SK-N-SH (cell line): ENCODE measurements around the gene MXD3. TPM values are rescaled to one million over a fixed set of nuclear protein-coding genes. Genes with fewer than 3 reads are reported as not detected.

Experiments
- CTCF ChIA-PET: fragments of 300-600, 350-600 bp; formaldehyde crosslinking; extraction: SDS; loops from one replicate; lab custom pipeline; 2021; lab: Yijun Ruan, JAX
- POLR2A ChIA-PET: fragments of 350-600 bp; sonication (Branson Sonifier 250); formaldehyde crosslinking; extraction: SDS; loops from one replicate; lab custom pipeline; 2020; ENCODE audit warnings: antibody characterized with exemption, inconsistent platforms; lab: Yijun Ruan, JAX
- DNase-seq: peaks from one replicate; pipeline ENCODE4 v3.0.0; 2012
- H2AFZ ChIP-seq: fragments of 200-600 bp; sonication (generic); 2 replicates; pipeline ENCODE4 v1.8.1; 2016; ENCODE audit warnings: antibody characterized with exemption, mild to moderate bottlenecking, low read depth
- H3F3A ChIP-seq: fragments of 200-600 bp; sonication (generic); replicated peaks from 2 replicates; pipeline ENCODE3; 2016; ENCODE audit warnings: antibody characterized with exemption, mild to moderate bottlenecking; ENCODE audit not compliant: insufficient read depth
- H3K27ac ChIP-seq, 2 experiments: fragments of 200-500 bp in 1 of 2; fragments of 200-600 bp in 1 of 2; sonication (Bioruptor generic) in 1 of 2; sonication (generic), shearing (Covaris generic) in 1 of 2; 2 replicates each; pipeline versions ENCODE4 v1.5.1 to v1.6.1; 2014 to 2016; ENCODE audit warnings: low read depth in 2 of 2, inconsistent platforms in 1 of 2, low read length in 1 of 2, mild to moderate bottlenecking in 1 of 2, mixed read lengths in 1 of 2
- H3K27me3 ChIP-seq: fragments of 200-600 bp; sonication (generic), shearing (Covaris generic); 2 replicates; pipeline ENCODE4 v1.6.1; 2016; ENCODE audit warnings: mixed run types; ENCODE audit not compliant: insufficient read depth
- H3K36me3 ChIP-seq, 2 experiments: fragments of 200-500 bp in 1 of 2; fragments of 200-600 bp in 1 of 2; sonication (Bioruptor generic) in 1 of 2; sonication (generic) in 1 of 2; replicated peaks in 1 of 2; 2 replicates each; pipeline versions ENCODE3 to v1.5.1; 2014 to 2016; ENCODE audit warnings: low read length in 1 of 2, mild to moderate bottlenecking in 1 of 2; ENCODE audit not compliant: insufficient read depth in 2 of 2, control insufficient read depth in 1 of 2
- H3K4me1 ChIP-seq, 2 experiments: fragments of 200-500 bp in 1 of 2; fragments of 200-600 bp in 1 of 2; sonication (Bioruptor generic) in 1 of 2; sonication (generic), shearing (Covaris generic) in 1 of 2; 2 replicates each; pipeline versions ENCODE4 v1.5.1 to v1.6.1; 2014 to 2016; ENCODE audit warnings: low read depth in 1 of 2, low read length in 1 of 2, mixed run types in 1 of 2; ENCODE audit not compliant: insufficient read depth in 2 of 2, control insufficient read depth in 1 of 2
- H3K4me2 ChIP-seq: fragments of 200-600 bp; sonication (generic), shearing (Covaris generic); 2 replicates; pipeline ENCODE4 v1.6.1; 2017; ENCODE audit warnings: mixed run types
- H3K4me3 ChIP-seq, 2 experiments: fragments of 200-500 bp in 1 of 2; fragments of 200-600 bp in 1 of 2; sonication (Bioruptor generic) in 1 of 2; sonication (generic), shearing (Covaris generic) in 1 of 2; 2 replicates each; pipeline versions ENCODE4 v1.5.1 to v1.8.1; 2014 to 2016; ENCODE audit warnings: low read depth in 2 of 2, inconsistent platforms in 1 of 2, low read length in 1 of 2, mild to moderate bottlenecking in 1 of 2, mixed read lengths in 1 of 2, moderate library complexity in 1 of 2
- H3K79me2 ChIP-seq: fragments of 200-600 bp; sonication (generic); 2 replicates; pipeline ENCODE4 v1.8.1; 2017; ENCODE audit warnings: mild to moderate bottlenecking; ENCODE audit not compliant: insufficient read depth
- H3K9ac ChIP-seq: fragments of 200-600 bp; sonication (generic); 2 replicates; pipeline ENCODE4 v1.6.1; 2017; ENCODE audit warnings: mixed run types
- H3K9me2 ChIP-seq: fragments of 200-600 bp; sonication (generic); 2 replicates; pipeline ENCODE4 v1.6.1; 2017; ENCODE audit warnings: mixed run types
- H3K9me3 ChIP-seq: fragments of 200-600 bp; sonication (generic); 2 replicates; pipeline ENCODE4 v1.6.1; 2017; ENCODE audit warnings: mixed run types, mild to moderate bottlenecking, moderate library complexity
- H4K20me1 ChIP-seq: fragments of 200-600 bp; sonication (generic); 2 replicates; pipeline ENCODE4 v1.6.1; 2017; ENCODE audit warnings: mild to moderate bottlenecking, mixed run types; ENCODE audit not compliant: insufficient read depth
- FOSL2 ChIP-seq: IDR thresholded peaks from 2 replicates; pipeline ENCODE4 v1.4.0; 2012; ENCODE audit warnings: low read depth, mild to moderate bottlenecking, moderate library complexity, borderline replicate concordance
- GABPA ChIP-seq: IDR thresholded peaks from 2 replicates; pipeline ENCODE4 v1.4.0; 2012; ENCODE audit warnings: low read depth, mild to moderate bottlenecking
- MEF2A ChIP-seq: IDR thresholded peaks from 2 replicates; pipeline ENCODE4 v1.4.0; 2012; ENCODE audit warnings: low read depth, borderline replicate concordance
- RAD21 ChIP-seq: IDR thresholded peaks from 2 replicates; pipeline ENCODE4 v1.6.1; 2012; ENCODE audit warnings: mild to moderate bottlenecking, low read length
- SIN3A ChIP-seq: IDR thresholded peaks from 2 replicates; pipeline ENCODE4 v1.6.1; 2012; ENCODE audit warnings: low read depth, mild to moderate bottlenecking, low read length, moderate library complexity, borderline replicate concordance
- WGBS: methylation state at CpG from one replicate; pipeline ENCODE4 v1.1.6; 2017; ENCODE audit warnings: low lambda C conversion rate; 5-methylcytosine and 5-hydroxymethylcytosine counted together
- polyA plus RNA-seq, 3 experiments: library from polyadenylated mRNA; depleted of rRNA; stranded (reverse); fragments of >200 nt; gene quantifications; 2 replicates each; pipeline ENCODE4 v1.2.3, GENCODE V29; 2012
- TF ChIP-seq, protein P1 (sequence below): fragments of 150-350 bp; IDR thresholded peaks from 2 replicates; pipeline ENCODE4 v1.6.1; 2016; ENCODE audit warnings: mild to moderate bottlenecking, low read depth, low read length
- TF ChIP-seq, protein P2 (sequence below): IDR thresholded peaks from 2 replicates; pipeline ENCODE4 v1.4.0; 2012; ENCODE audit warnings: low read depth, borderline replicate concordance
- TF ChIP-seq, protein P3 (sequence below): IDR thresholded peaks from 2 replicates; pipeline ENCODE4; 2012

Gene MXD3
- polyA plus RNA-seq, 1 of the 3 experiments (the other 2 are of a cell fraction), result 22.6 TPM

DNA sequence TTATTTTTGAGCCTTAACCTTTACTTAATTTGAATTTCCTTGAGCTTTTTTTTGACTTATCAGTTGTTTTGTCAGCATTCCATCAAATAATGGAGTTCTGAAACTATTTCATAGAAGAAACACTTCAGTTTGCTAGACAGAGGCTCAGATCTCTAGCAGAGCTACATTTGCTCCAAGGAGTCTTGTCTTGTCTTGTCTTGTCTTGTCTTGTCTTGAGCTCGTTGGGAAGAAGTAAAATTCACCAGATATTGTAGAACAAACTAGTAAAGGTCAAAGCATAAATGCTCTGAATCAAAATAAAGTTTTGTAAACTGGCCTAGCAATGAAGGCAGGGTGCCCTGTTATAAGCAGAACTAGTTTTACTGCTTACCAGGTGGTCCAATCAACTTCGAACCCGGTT lies 41.7 kb downstream of the MXD3 start:
- H3K9ac ChIP-seq, result no peak overlapping the region
- peaks cover 0 to 12% of the 10 kb centered on the region in 2 experiments; a peak in 1 of 4 replicates for H3K4me1 ChIP-seq
- 98% methylated on average over 3 of the region's 3 CpGs for WGBS
- no peak overlapping the region for H3K4me2 ChIP-seq
- POLR2A ChIA-PET, result no interaction called here
- H2AFZ ChIP-seq, result no peak overlapping the region
- peaks cover 44 to 74% of the 10 kb centered on the region in 2 experiments for H3K36me3 ChIP-seq
- no peak for TF ChIP-seq SIN3A
- TF ChIP-seq, protein P1, sequence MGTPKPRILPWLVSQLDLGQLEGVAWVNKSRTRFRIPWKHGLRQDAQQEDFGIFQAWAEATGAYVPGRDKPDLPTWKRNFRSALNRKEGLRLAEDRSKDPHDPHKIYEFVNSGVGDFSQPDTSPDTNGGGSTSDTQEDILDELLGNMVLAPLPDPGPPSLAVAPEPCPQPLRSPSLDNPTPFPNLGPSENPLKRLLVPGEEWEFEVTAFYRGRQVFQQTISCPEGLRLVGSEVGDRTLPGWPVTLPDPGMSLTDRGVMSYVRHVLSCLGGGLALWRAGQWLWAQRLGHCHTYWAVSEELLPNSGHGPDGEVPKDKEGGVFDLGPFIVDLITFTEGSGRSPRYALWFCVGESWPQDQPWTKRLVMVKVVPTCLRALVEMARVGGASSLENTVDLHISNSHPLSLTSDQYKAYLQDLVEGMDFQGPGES, result no peak
- DNase-seq, result no peak
- H3K4me3 ChIP-seq, result no peak overlapping the region
- CTCF ChIA-PET, result interaction anchor here (1.1 to 2.3 kb wide), 5 partner anchors 23 to 198 kb away, joined by 3 to 6 read pairs (median 5); no protein-coding TSS in a partner anchor
- no peaks in the 10 kb centered on the region for H3K9me3 ChIP-seq
- H4K20me1 ChIP-seq, result no peaks in the 10 kb centered on the region
- no peaks in the 10 kb centered on the region for H3F3A ChIP-seq
- H3K9me2 ChIP-seq, result no peaks in the 10 kb centered on the region
- no peaks in the 10 kb centered on the region for H3K27me3 ChIP-seq
- no peak overlapping the region for H3K27ac ChIP-seq
- no peaks in the 10 kb centered on the region for H3K79me2 ChIP-seq

DNA sequence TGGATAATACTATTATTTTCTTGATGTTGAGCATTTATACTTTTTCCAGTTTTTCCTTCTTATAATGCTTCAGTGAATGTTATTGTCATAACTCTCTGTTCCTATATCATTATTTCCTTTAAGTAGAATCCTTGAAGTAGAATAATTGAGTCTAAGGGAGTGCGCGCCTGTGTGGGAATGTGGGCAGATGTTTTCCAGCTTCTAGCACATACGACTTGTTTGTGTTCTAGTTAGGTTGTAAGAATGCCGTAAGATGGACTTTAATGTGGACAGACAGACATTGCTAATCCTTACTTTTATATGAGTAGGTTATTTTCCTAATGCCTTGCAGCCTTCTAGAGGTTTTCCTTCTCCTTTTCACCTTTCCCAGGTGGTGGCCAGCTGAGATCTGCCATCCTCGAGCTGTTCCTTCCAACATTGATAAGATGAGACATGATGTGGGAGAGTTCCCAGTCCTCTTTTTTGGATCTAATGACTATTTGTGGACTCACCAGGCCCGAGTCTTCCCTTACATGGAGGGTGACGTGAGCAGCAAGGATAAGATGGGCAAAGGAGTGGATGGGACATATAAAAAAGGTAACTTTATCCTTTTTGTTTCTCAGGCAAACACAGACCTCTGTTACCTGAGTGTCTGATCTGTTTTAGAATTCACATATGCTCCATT lies 42.3 kb downstream of the MXD3 start:
- H3K4me1 ChIP-seq, result peaks cover 0 to 12% of the 10 kb centered on the region in 2 experiments; a peak in 1 of 4 replicates
- 96% methylated on average over 7 of the region's 7 CpGs for WGBS
- TF ChIP-seq RAD21 (no peak), MEF2A (no peak), FOSL2 (no peak), GABPA (no peak)
- TF ChIP-seq, protein P2, sequence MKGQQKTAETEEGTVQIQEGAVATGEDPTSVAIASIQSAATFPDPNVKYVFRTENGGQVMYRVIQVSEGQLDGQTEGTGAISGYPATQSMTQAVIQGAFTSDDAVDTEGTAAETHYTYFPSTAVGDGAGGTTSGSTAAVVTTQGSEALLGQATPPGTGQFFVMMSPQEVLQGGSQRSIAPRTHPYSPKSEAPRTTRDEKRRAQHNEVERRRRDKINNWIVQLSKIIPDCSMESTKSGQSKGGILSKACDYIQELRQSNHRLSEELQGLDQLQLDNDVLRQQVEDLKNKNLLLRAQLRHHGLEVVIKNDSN, result no peak
- TF ChIP-seq, protein P3, sequence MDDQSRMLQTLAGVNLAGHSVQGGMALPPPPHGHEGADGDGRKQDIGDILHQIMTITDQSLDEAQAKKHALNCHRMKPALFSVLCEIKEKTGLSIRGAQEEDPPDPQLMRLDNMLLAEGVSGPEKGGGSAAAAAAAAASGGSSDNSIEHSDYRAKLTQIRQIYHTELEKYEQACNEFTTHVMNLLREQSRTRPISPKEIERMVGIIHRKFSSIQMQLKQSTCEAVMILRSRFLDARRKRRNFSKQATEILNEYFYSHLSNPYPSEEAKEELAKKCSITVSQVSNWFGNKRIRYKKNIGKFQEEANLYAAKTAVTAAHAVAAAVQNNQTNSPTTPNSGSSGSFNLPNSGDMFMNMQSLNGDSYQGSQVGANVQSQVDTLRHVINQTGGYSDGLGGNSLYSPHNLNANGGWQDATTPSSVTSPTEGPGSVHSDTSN, result no peak
- POLR2A ChIA-PET, result no interaction called here
- H3K4me2 ChIP-seq, result no peak overlapping the region
- H3F3A ChIP-seq, result no peaks in the 10 kb centered on the region
- peaks cover 43 to 78% of the 10 kb centered on the region in 2 experiments for H3K36me3 ChIP-seq
- H3K9me3 ChIP-seq, result no peaks in the 10 kb centered on the region
- no peak overlapping the region for H3K9ac ChIP-seq
- H3K4me3 ChIP-seq, result no peak overlapping the region
- DNase-seq, result no peak
- H4K20me1 ChIP-seq, result no peaks in the 10 kb centered on the region
- H3K79me2 ChIP-seq, result no peaks in the 10 kb centered on the region
- H3K27me3 ChIP-seq, result no peaks in the 10 kb centered on the region
- CTCF ChIA-PET, result interaction anchor here (1.1 to 2.3 kb wide), 3 partner anchors 33 to 197 kb away, joined by 3 to 6 read pairs (median 5); no protein-coding TSS in a partner anchor
- no peak overlapping the region for H2AFZ ChIP-seq
- no peak overlapping the region for H3K27ac ChIP-seq
- H3K9me2 ChIP-seq, result no peaks in the 10 kb centered on the region
